K562 (cell line): ENCODE measurements around the gene AAK1. TPM values are rescaled to one million over a fixed set of nuclear protein-coding genes. Genes with fewer than 3 reads are reported as not detected.

ENCODE experiments used
- ATAC-seq: fragments of 200-7000 bp; cut with Tn5 transposase; 3 replicates; pipeline ENCODE4 v1.9.1; 2020; ENCODE audit warnings: moderate library complexity
- BruUV-seq: library from RNA; stranded (reverse); fragments of 400-500 nt; replicated peaks from 2 replicates; lab custom pipeline; 2021; lab: Mats Ljungman, UMichigan
- CTCF ChIA-PET: fragments of 300-600 bp; formaldehyde crosslinking; extraction: SDS; loops from one replicate; lab custom pipeline; 2021; ENCODE audit warnings: low intra/inter-chr PET ratio; lab: Yijun Ruan, JAX
- POLR2A ChIA-PET: fragments of 300-600, 350-650 bp; sonication (Branson Sonifier 250); formaldehyde crosslinking; extraction: SDS; loops from one replicate; lab custom pipeline; 2021; ENCODE audit warnings: antibody characterized with exemption, inconsistent platforms; lab: Yijun Ruan, JAX
- DNase-seq, 4 experiments: peaks; one replicate each; pipeline versions ENCODE4 v3.0.0 to v3.0.0-alpha.2; 2011 to 2018; ENCODE audit warnings: low spot score in 3 of 4, mixed read lengths in 3 of 4; ENCODE audit errors: extremely low read depth in 1 of 4
- FAIRE-seq: peaks from 2 replicates; lab custom pipeline; 2011; peaks lifted over from hg19 to GRCh38; lab: Jason Lieb, UNC
- H2AFZ ChIP-seq: 2 replicates; pipeline ENCODE4 v1.6.0; 2011; ENCODE audit warnings: low read depth, low read length, control low read depth, inconsistent platforms
- H3K27ac ChIP-seq: fragments of 200-600 bp; 3 replicates; pipeline ENCODE4 v1.8.0; 2011; ENCODE audit warnings: low read depth, mild to moderate bottlenecking, control low read depth, inconsistent platforms, low read length, moderate library complexity, mixed read lengths; ENCODE audit errors: extremely low read depth
- H3K27me3 ChIP-seq, 2 experiments: fragments of 300-600 bp in 1 of 2; 2 replicates in 1 of 2; 3 replicates in 1 of 2; pipeline versions ENCODE4 v1.6.0 to v1.8.0; 2011; ENCODE audit warnings: inconsistent platforms in 2 of 2, low read length in 2 of 2, mild to moderate bottlenecking in 1 of 2, mixed read lengths in 1 of 2, moderate library complexity in 1 of 2; ENCODE audit not compliant: control insufficient read depth in 2 of 2, insufficient read depth in 2 of 2
- H3K36me3 ChIP-seq: fragments of 300-600 bp; 3 replicates; pipeline ENCODE4 v1.8.0; 2011; ENCODE audit warnings: mild to moderate bottlenecking, low read length, inconsistent platforms; ENCODE audit not compliant: control insufficient read depth, insufficient read depth
- H3K4me1 ChIP-seq, 2 experiments: fragments of 200-600 bp in 1 of 2; replicated peaks in 1 of 2; 2 replicates in 1 of 2; 3 replicates in 1 of 2; pipeline versions ENCODE4 v1.5.1 to v1.8.0; 2011; ENCODE audit warnings: inconsistent platforms in 2 of 2, low read length in 2 of 2, mild to moderate bottlenecking in 1 of 2, mixed read lengths in 1 of 2, moderate library complexity in 1 of 2; ENCODE audit not compliant: control insufficient read depth in 2 of 2, insufficient read depth in 2 of 2
- H3K4me2 ChIP-seq: 2 replicates; pipeline ENCODE4 v1.6.1; 2011; ENCODE audit warnings: low read length, control low read depth, inconsistent platforms, mixed read lengths; ENCODE audit not compliant: insufficient read depth
- H3K4me3 ChIP-seq: fragments of 200-600 bp; sonication (generic), shearing (Covaris generic); 2 replicates; pipeline ENCODE4 v1.5.1; 2016; ENCODE audit warnings: control low read depth, inconsistent platforms
- H3K79me2 ChIP-seq: fragments of 200-600 bp; 3 replicates; pipeline ENCODE4 v1.8.0; 2011; ENCODE audit warnings: low read length, inconsistent platforms; ENCODE audit not compliant: control insufficient read depth, insufficient read depth
- H3K9ac ChIP-seq, 2 experiments: 2 replicates each; pipeline versions ENCODE4 v1.6.0 to v1.6.1; 2011; ENCODE audit warnings: low read depth in 2 of 2, low read length in 2 of 2, control low read depth in 1 of 2, inconsistent platforms in 1 of 2, mild to moderate bottlenecking in 1 of 2, mixed read lengths in 1 of 2; ENCODE audit not compliant: insufficient read depth in 1 of 2
- H3K9me1 ChIP-seq: one replicate; pipeline ENCODE4 v1.6.0; 2011; ENCODE audit warnings: inconsistent platforms, mild to moderate bottlenecking, low read length, moderate library complexity; ENCODE audit not compliant: control insufficient read depth, insufficient read depth
- H3K9me3 ChIP-seq: replicated peaks from 2 replicates; pipeline ENCODE4 v1.5.1; 2011; ENCODE audit warnings: low read depth, low read length, inconsistent platforms; ENCODE audit not compliant: control insufficient read depth, insufficient read depth
- H4K20me1 ChIP-seq: replicated peaks from 2 replicates; pipeline ENCODE4 v1.6.1; 2011; ENCODE audit warnings: low read length, inconsistent platforms, mixed read lengths; ENCODE audit not compliant: control insufficient read depth, insufficient read depth
- CBX8 ChIP-seq: fragments of 200-600 bp; sonication (generic); IDR thresholded peaks from 2 replicates; pipeline ENCODE4 v1.6.1; 2012; ENCODE audit warnings: borderline replicate concordance, mixed run types, low read depth, mild to moderate bottlenecking, moderate library complexity, mixed read lengths, low read length, control low read depth, inconsistent platforms; ENCODE audit not compliant: poor library complexity, severe bottlenecking; ENCODE audit errors: extremely low read depth
- CHCHD3 ChIP-seq: fragments of 250-450 bp; sonication (Bioruptor Pico); IDR thresholded peaks from 2 replicates; pipeline ENCODE4 v2.1.2; 2022; ENCODE audit warnings: mild to moderate bottlenecking
- FOXJ2 ChIP-seq: fragments of 200-800 bp; sonication (Bioruptor generic); IDR thresholded peaks from 2 replicates; pipeline ENCODE4 v1.6.1; 2016; ENCODE audit warnings: missing genetic modification characterization, missing compliant biosample characterization
- GATAD2A ChIP-seq: fragments of 450-650 bp; IDR thresholded peaks from 2 replicates; pipeline ENCODE4 v1.6.1; 2017
- KAT7 ChIP-seq: sonication (generic); formaldehyde crosslinking; IDR thresholded peaks from 2 replicates; pipeline ENCODE4 v1.8.0; 2022; ENCODE audit warnings: missing genetic modification reagents, mild to moderate bottlenecking, borderline replicate concordance
- LEF1 ChIP-seq: fragments of 450-650 bp; IDR thresholded peaks from 2 replicates; pipeline ENCODE4 v1.6.1; 2016; ENCODE audit warnings: mild to moderate bottlenecking
- MTF1 ChIP-seq: fragments of 250-450 bp; sonication (Bioruptor Pico); IDR thresholded peaks from 2 replicates; pipeline ENCODE4 v1.9.0; 2021; ENCODE audit warnings: moderate library complexity, mild to moderate bottlenecking, inconsistent platforms, borderline replicate concordance
- NCOA1 ChIP-seq: fragments of 450-650 bp; IDR thresholded peaks from 2 replicates; pipeline ENCODE4 v1.6.1; 2016; ENCODE audit warnings: low read depth
- SAFB2 ChIP-seq: fragments of 200-400 bp; formaldehyde crosslinking; IDR thresholded peaks from 2 replicates; pipeline ENCODE4 v1.6.1; 2018; ENCODE audit warnings: borderline replicate concordance, low read length, low read depth, moderate library complexity; ENCODE audit not compliant: severe bottlenecking
- SRSF1 ChIP-seq: fragments of 200-400 bp; formaldehyde crosslinking; IDR thresholded peaks from 2 replicates; pipeline ENCODE4 v1.6.1; 2017; ENCODE audit warnings: mild to moderate bottlenecking, low read depth, low read length, moderate library complexity
- TEAD1 ChIP-seq, 2 experiments: fragments of 450-650 bp in 1 of 2; sonication (generic) in 1 of 2; formaldehyde crosslinking; IDR thresholded peaks; 2 replicates each; pipeline versions ENCODE4 v1.4.0 to v1.8.0; 2020 to 2022; ENCODE audit warnings: mild to moderate bottlenecking in 2 of 2, missing genetic modification reagents in 1 of 2
- TEAD4 ChIP-seq, 2 experiments: sonication (generic) in 1 of 2; formaldehyde crosslinking in 1 of 2; IDR thresholded peaks; 2 replicates each; pipeline versions ENCODE4 v1.6.1 to v1.8.0; 2012 to 2022; ENCODE audit warnings: borderline replicate concordance in 1 of 2, inconsistent platforms in 1 of 2, low read length in 1 of 2, mild to moderate bottlenecking in 1 of 2, missing genetic modification reagents in 1 of 2
- TSC22D4 ChIP-seq: fragments of 450-650 bp; IDR thresholded peaks from 2 replicates; pipeline ENCODE4 v1.6.1; 2016; ENCODE audit warnings: missing genetic modification characterization, missing biosample characterization, control low read depth
- ZNF830 ChIP-seq: fragments of 250-450 bp; sonication (Bioruptor Pico); IDR thresholded peaks from 2 replicates; pipeline ENCODE4 v1.5.0; 2021; ENCODE audit warnings: mild to moderate bottlenecking
- in situ Hi-C: fragments of 300-500 bp; cut with MboI; formaldehyde crosslinking; loops from 4 replicates; pipeline ENCODE4 v1.15.0; 2018; ENCODE audit warnings: inconsistent platforms, mixed read lengths
- intact Hi-C: fragments of 100-400 bp; cut with micrococcal nuclease; formaldehyde crosslinking; loops from 2 replicates; pipeline ENCODE4 v1.14.2; 2022
- polyA plus RNA-seq, 8 experiments: library from polyadenylated mRNA; depleted of rRNA in 4 of 8; stranded (reverse) in 5 of 8; unstranded in 3 of 8; fragments of >200 nt; fragmentation: Nextera tagmentation in 2 of 8; fragmentation: Illumina TruSeq in 1 of 8; extraction: Ambion mirVana in 2 of 8; extraction: Trizol in 1 of 8; gene quantifications; 2 replicates each; pipeline versions ENCODE4 v1.2.1 to v1.2.3, GENCODE V29; 2011 to 2014; ENCODE audit warnings: inconsistent platforms in 1 of 8, missing spikeins in 1 of 8
- total RNA-seq, 7 experiments: library from RNA; depleted of rRNA in 6 of 7; stranded (reverse); fragments of >200 nt in 6 of 7; fragmentation: Illumina TruSeq in 2 of 7; extraction: Trizol in 2 of 7; gene quantifications; 2 replicates each; pipeline versions ENCODE4 v1.2.1 to v1.2.3, GENCODE V29; 2011 to 2021; ENCODE audit warnings: low replicate concordance in 1 of 7
- TF ChIP-seq, protein P1 (sequence below): sonication (generic); formaldehyde crosslinking; IDR thresholded peaks from 2 replicates; pipeline ENCODE4 v1.8.0; 2022; ENCODE audit warnings: mild to moderate bottlenecking, low read depth, missing genetic modification reagents
- TF ChIP-seq, protein P2 (sequence below): fragments of 450-650 bp; IDR thresholded peaks from 2 replicates; pipeline ENCODE4 v1.6.1; 2017; ENCODE audit warnings: antibody characterized with exemption, mild to moderate bottlenecking
- TF ChIP-seq, protein P3 (sequence below): fragments of 250-450 bp; sonication (Bioruptor Pico); IDR thresholded peaks from 2 replicates; pipeline ENCODE4 v1.4.0; 2020; ENCODE audit warnings: mild to moderate bottlenecking, moderate library complexity

The AAK1 gene
- total and polyA plus RNA-seq, 9 of the 15 experiments (the other 6 are each of a cell fraction or from before 2014, with no cell fraction given), result 0.89 to 17.1 (median 6.0) TPM

DNA sequence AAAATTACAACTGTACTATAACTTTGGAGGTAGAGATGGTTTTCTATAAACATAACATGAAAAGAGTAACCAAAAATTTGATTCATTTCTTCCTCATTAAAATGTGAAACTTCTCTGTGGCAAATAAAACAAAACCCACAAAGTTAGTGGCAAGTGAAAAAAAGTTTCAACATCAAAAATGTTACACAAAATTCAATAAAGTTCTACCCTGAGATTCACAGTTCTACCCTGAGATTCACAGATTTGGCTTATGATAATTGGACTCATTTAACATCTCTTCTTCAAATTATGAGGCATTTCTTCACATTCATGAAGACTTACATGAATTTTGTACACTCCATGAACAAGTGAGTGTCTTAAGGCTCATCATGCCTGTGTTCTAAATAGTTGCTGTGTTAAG, 51.0 kb downstream of the AAK1 start:
- no peaks in the 10 kb centered on the region for H3K36me3 ChIP-seq
- no peak overlapping the region for H3K4me3 ChIP-seq
- H3K9me3 ChIP-seq, result no peaks in the 10 kb centered on the region
- ATAC-seq (no peak), DNase-seq (no peak), FAIRE-seq (no peak)
- ChIA-PET CTCF (no interaction called here), POLR2A (no interaction called here)
- no peaks in the 10 kb centered on the region for H3K9me1 ChIP-seq
- H3K27me3 ChIP-seq, result no peaks in the 10 kb centered on the region
- H3K4me2 ChIP-seq, result no peak overlapping the region
- H3K4me1 ChIP-seq, result peaks cover 0 to 26% of the 10 kb centered on the region in 2 experiments; a peak in 3 of 5 replicates
- H3K79me2 ChIP-seq, result 0 out of 3 replicates have a peak, but pooled peaks cover 5% of the 10 kb centered on the region
- no peaks in the 10 kb centered on the region for H4K20me1 ChIP-seq
- intact Hi-C loops (no loop called here), in situ Hi-C loops (no loop called here)
- no peak overlapping the region for H3K27ac ChIP-seq
- H2AFZ ChIP-seq, result no peak overlapping the region
- no TSS peak for BruUV-seq
- no peak overlapping the region for H3K9ac ChIP-seq
- TF ChIP-seq TSC22D4 (tag), result no peak
- TF ChIP-seq, protein P1, sequence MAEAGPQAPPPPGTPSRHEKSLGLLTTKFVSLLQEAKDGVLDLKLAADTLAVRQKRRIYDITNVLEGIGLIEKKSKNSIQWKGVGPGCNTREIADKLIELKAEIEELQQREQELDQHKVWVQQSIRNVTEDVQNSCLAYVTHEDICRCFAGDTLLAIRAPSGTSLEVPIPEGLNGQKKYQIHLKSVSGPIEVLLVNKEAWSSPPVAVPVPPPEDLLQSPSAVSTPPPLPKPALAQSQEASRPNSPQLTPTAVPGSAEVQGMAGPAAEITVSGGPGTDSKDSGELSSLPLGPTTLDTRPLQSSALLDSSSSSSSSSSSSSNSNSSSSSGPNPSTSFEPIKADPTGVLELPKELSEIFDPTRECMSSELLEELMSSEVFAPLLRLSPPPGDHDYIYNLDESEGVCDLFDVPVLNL (CRISPR knock-in tag), result no peak
- no peak for TF ChIP-seq ZNF830 (CRISPR knock-in tag)
- no peak for TF ChIP-seq KAT7 (CRISPR knock-in tag)
- TF ChIP-seq SRSF1, result no peak
- TF ChIP-seq CHCHD3 (CRISPR knock-in tag), result no peak
- no peak for TF ChIP-seq TEAD4 (IDR thresholded peaks at IDR 0.05; ENCODE audit: low read length)
- TF ChIP-seq TEAD4 (CRISPR knock-in tag; IDR thresholded peaks at IDR 0.05; ENCODE audit: borderline replicate concordance), result no peak
- no peak for TF ChIP-seq GATAD2A
- TF ChIP-seq LEF1, result no peak
- TF ChIP-seq SAFB2, result no peak
- no peak for TF ChIP-seq FOXJ2 (tag)
- TF ChIP-seq, protein P2, sequence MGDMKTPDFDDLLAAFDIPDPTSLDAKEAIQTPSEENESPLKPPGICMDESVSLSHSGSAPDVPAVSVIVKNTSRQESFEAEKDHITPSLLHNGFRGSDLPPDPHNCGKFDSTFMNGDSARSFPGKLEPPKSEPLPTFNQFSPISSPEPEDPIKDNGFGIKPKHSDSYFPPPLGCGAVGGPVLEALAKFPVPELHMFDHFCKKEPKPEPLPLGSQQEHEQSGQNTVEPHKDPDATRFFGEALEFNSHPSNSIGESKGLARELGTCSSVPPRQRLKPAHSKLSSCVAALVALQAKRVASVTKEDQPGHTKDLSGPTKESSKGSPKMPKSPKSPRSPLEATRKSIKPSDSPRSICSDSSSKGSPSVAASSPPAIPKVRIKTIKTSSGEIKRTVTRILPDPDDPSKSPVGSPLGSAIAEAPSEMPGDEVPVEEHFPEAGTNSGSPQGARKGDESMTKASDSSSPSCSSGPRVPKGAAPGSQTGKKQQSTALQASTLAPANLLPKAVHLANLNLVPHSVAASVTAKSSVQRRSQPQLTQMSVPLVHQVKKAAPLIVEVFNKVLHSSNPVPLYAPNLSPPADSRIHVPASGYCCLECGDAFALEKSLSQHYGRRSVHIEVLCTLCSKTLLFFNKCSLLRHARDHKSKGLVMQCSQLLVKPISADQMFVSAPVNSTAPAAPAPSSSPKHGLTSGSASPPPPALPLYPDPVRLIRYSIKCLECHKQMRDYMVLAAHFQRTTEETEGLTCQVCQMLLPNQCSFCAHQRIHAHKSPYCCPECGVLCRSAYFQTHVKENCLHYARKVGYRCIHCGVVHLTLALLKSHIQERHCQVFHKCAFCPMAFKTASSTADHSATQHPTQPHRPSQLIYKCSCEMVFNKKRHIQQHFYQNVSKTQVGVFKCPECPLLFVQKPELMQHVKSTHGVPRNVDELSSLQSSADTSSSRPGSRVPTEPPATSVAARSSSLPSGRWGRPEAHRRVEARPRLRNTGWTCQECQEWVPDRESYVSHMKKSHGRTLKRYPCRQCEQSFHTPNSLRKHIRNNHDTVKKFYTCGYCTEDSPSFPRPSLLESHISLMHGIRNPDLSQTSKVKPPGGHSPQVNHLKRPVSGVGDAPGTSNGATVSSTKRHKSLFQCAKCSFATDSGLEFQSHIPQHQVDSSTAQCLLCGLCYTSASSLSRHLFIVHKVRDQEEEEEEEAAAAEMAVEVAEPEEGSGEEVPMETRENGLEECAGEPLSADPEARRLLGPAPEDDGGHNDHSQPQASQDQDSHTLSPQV, result no peak
- TF ChIP-seq NCOA1, result no peak
- no peak for TF ChIP-seq CBX8
- TF ChIP-seq, protein P3, sequence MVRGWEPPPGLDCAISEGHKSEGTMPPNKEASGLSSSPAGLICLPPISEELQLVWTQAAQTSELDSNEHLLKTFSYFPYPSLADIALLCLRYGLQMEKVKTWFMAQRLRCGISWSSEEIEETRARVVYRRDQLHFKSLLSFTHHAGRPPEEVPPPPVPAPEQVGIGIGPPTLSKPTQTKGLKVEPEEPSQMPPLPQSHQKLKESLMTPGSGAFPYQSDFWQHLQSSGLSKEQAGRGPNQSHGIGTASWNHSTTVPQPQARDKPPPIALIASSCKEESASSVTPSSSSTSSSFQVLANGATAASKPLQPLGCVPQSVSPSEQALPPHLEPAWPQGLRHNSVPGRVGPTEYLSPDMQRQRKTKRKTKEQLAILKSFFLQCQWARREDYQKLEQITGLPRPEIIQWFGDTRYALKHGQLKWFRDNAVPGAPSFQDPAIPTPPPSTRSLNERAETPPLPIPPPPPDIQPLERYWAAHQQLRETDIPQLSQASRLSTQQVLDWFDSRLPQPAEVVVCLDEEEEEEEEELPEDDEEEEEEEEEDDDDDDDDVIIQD (CRISPR knock-in tag), result no peak
- TF ChIP-seq TEAD1 (CRISPR knock-in tag; IDR thresholded peaks at IDR 0.05), result no peak
- TF ChIP-seq MTF1, result no peak
